Heart left ventricle (tissue), 13 donors: ENCODE results near the gene RUNX3.

ENCODE experiments used
- CTCF ChIP-seq, 12 donors: fragments of 200-600 bp; sonication (generic) in 4 of 12; IDR thresholded peaks; one replicate each; pipeline versions ENCODE4 v1.5.0 to v1.8.0; 2018 to 2022; ENCODE audit warnings: antibody characterized with exemption in 12 of 12, mild to moderate bottlenecking in 5 of 12
- POLR2A ChIP-seq, 2 donors: fragments of 450-650 bp; IDR thresholded peaks; one replicate each; pipeline ENCODE4 v1.6.1; 2017; ENCODE audit warnings: antibody characterized with exemption in 2 of 2, mild to moderate bottlenecking in 2 of 2, moderate library complexity in 2 of 2
- donor health status: ischemic (EF 13 %, LVEDD 7.1; RV severe dilation, severe dysfunction).
- donor health status: DM: no; HTN: yes; CAD: no.
- donor health status: DM: no; HTN: no; CAD: no.
- donor health status: ischemic (EF 25% LVEDD 6.9; RV normal size, moderate dysfunction).
- donor health status: ischemic (EF 25% LVEDD 5.7; RV mildly dilated, moderate dysfunction).
- donor health status: ischemic (EF 35%, LVEDD 5.7; RV mildly dilated, moderate dysfunction).
- donor health status: nonischemic (EF 11% LVEDD 7.7; RV severe dilation, severe dysfunction).
- donor health status: DM: yes; HTN: yes; CAD: no.
- donor health status: PGD.
- donor health status: ischemic (EF 29% LVEDD 5.4; RV normal size, mild dysfunction).
- donor health status: nonischemic (EF 23%, LVEDD 6.1; RV moderate dilation, normal function).

- TF ChIP-seq POLR2A (IDR thresholded peaks at IDR 0.05): no peak
- no peak for TF ChIP-seq CTCF (IDR thresholded peaks at IDR 0.05)
These were observed 19.3 kb upstream of the RUNX3 start for GRCh38 chr1:24949331-24949881.
